Measurements from ENCODE around the gene COL12A1. TPM values are rescaled to one million over a fixed set of nuclear protein-coding genes. Genes with fewer than 3 reads are reported as not detected.

Gene COL12A1
- total RNA-seq, 1 donor from 2014 or later: 1.3 TPM

DNA sequence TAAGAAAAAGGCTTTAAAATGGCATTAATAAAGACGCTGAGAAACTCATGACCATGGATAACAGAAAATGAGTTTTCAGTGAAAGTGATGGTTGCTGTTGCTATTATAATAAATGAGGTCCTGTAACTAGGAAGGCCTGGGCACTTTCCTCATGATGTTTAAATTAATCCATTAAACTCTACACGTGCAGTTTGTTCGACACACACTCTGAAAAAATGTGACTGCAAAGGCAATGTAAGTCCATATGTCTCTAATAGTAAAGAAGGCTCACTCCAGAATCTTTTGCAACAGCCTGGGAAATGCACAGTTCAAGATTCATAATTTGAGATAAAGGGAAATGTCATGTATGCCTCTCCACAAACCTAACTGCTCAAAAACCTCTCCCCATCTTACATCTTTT is 153.4 kb downstream of the COL12A1 start:
- H3K27ac ChIP-seq: no peak overlapping the region
- no peaks in the 10 kb centered on the region for H3K27me3 ChIP-seq
- TF ChIP-seq EZH2phosphoT487 (IDR thresholded peaks at IDR 0.05) (no peak), EZH2 (IDR thresholded peaks at IDR 0.05) (no peak)
- TF ChIP-seq, protein P1, sequence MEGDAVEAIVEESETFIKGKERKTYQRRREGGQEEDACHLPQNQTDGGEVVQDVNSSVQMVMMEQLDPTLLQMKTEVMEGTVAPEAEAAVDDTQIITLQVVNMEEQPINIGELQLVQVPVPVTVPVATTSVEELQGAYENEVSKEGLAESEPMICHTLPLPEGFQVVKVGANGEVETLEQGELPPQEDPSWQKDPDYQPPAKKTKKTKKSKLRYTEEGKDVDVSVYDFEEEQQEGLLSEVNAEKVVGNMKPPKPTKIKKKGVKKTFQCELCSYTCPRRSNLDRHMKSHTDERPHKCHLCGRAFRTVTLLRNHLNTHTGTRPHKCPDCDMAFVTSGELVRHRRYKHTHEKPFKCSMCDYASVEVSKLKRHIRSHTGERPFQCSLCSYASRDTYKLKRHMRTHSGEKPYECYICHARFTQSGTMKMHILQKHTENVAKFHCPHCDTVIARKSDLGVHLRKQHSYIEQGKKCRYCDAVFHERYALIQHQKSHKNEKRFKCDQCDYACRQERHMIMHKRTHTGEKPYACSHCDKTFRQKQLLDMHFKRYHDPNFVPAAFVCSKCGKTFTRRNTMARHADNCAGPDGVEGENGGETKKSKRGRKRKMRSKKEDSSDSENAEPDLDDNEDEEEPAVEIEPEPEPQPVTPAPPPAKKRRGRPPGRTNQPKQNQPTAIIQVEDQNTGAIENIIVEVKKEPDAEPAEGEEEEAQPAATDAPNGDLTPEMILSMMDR (IDR thresholded peaks at IDR 0.05): no peak
- no peaks in the 10 kb centered on the region for H3K9me3 ChIP-seq (ENCODE audit: low read depth)
- no peaks in the 10 kb centered on the region for H3K4me1 Mint-ChIP-seq
- no peaks in the 10 kb centered on the region for H3K36me3 Mint-ChIP-seq
- no peak overlapping the region for H3K4me3 Mint-ChIP-seq
- no peak overlapping the region for H3K4me3 ChIP-seq
- no peaks in the 10 kb centered on the region for H3K79me2 ChIP-seq (ENCODE audit: low read depth)
- no peak for DNase-seq (ENCODE audit: low spot score)
- no peaks in the 10 kb centered on the region for H3K4me1 ChIP-seq
- no peak overlapping the region for H3K27ac Mint-ChIP-seq
- H2AFZ ChIP-seq (replicated peaks): no peak overlapping the region
- no peak overlapping the region for H3K4me2 ChIP-seq
- H3K27me3 Mint-ChIP-seq (ENCODE audit: insufficient read depth, low read depth): peaks cover 2% of the 10 kb centered on the region
- H3F3A ChIP-seq (ENCODE audit: low read depth): no peaks in the 10 kb centered on the region
- no peak overlapping the region for H3K9ac ChIP-seq
- H3K9me3 Mint-ChIP-seq: peaks cover 3% of the 10 kb centered on the region
- no peaks in the 10 kb centered on the region for H3K36me3 ChIP-seq
- no peaks in the 10 kb centered on the region for H4K20me1 ChIP-seq (ENCODE audit: low read depth)

GRCh38 chr6:75049308-75049707 is 156.5 kb downstream of the COL12A1 start:
- no peaks in the 10 kb centered on the region for H3K36me3 ChIP-seq
- H3K4me2 ChIP-seq: no peak overlapping the region
- TF ChIP-seq EZH2 (IDR thresholded peaks at IDR 0.05): no peak
- TF ChIP-seq EZH2phosphoT487 (IDR thresholded peaks at IDR 0.05): no peak
- TF ChIP-seq, protein P1 (IDR thresholded peaks at IDR 0.05): no peak
- Mint-ChIP-seq H3K9me3 (peaks cover 7% of the 10 kb centered on the region), H3K27ac (no peak overlapping the region), H3K27me3 (ENCODE audit: insufficient read depth, low read depth) (peaks cover 2% of the 10 kb centered on the region), H3K4me1 (no peaks in the 10 kb centered on the region), H3K4me3 (no peak overlapping the region), H3K36me3 (no peaks in the 10 kb centered on the region)
- H3K4me1 ChIP-seq: no peaks in the 10 kb centered on the region
- no peaks in the 10 kb centered on the region for H3F3A ChIP-seq (ENCODE audit: low read depth)
- no peak overlapping the region for H3K4me3 ChIP-seq
- no peaks in the 10 kb centered on the region for H3K27me3 ChIP-seq
- peaks cover 7% of the 10 kb centered on the region for H3K9me3 ChIP-seq (ENCODE audit: low read depth)
- no peaks in the 10 kb centered on the region for H3K79me2 ChIP-seq (ENCODE audit: low read depth)
- H4K20me1 ChIP-seq (ENCODE audit: low read depth): no peaks in the 10 kb centered on the region
- no peak overlapping the region for H3K27ac ChIP-seq
- H2AFZ ChIP-seq (replicated peaks): no peak overlapping the region
- no peak for DNase-seq (ENCODE audit: low spot score)
- no peak overlapping the region for H3K9ac ChIP-seq

DNA sequence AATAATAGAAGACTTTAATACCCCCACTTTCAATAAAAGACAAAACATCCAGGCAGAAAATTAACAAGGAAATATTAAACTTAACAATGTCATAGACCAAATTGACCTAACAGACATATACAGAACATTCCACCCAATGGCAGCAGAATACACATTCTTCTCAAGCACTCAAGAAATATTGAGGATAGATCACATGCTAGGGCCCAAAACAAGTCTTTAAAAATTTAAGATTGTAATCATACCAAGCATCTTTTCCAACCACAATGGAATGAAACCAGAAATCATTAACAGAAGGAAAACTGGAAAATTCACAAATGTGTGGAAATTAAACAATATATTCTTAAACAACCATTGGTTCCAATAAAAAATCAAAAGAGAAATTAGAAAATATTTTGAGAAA is 161.0 kb downstream of the COL12A1 start:
- no peaks in the 10 kb centered on the region for H3K27me3 ChIP-seq
- no peaks in the 10 kb centered on the region for H3K36me3 Mint-ChIP-seq
- no peak for DNase-seq (ENCODE audit: low spot score)

More for the DNA sequence above, 161.0 kb downstream of the COL12A1 start:
- H3K4me2 ChIP-seq: no peak overlapping the region
- H3K4me3 Mint-ChIP-seq: no peak overlapping the region
- no peak overlapping the region for H2AFZ ChIP-seq (replicated peaks)
- no peaks in the 10 kb centered on the region for H4K20me1 ChIP-seq (ENCODE audit: low read depth)
- H3K4me1 ChIP-seq: no peaks in the 10 kb centered on the region
- no peak overlapping the region for H3K4me3 ChIP-seq
- no peaks in the 10 kb centered on the region for H3K36me3 ChIP-seq
- H3K27me3 Mint-ChIP-seq (ENCODE audit: insufficient read depth, low read depth): no peaks in the 10 kb centered on the region
- no peak overlapping the region for H3K27ac ChIP-seq
- no peaks in the 10 kb centered on the region for H3K79me2 ChIP-seq (ENCODE audit: low read depth)
- no peaks in the 10 kb centered on the region for H3F3A ChIP-seq (ENCODE audit: low read depth)
- no peaks in the 10 kb centered on the region for H3K4me1 Mint-ChIP-seq
- no peak overlapping the region for H3K27ac Mint-ChIP-seq
- peaks cover 10% of the 10 kb centered on the region for H3K9me3 Mint-ChIP-seq
- peaks cover 7% of the 10 kb centered on the region for H3K9me3 ChIP-seq (ENCODE audit: low read depth)
- TF ChIP-seq, protein P1 (IDR thresholded peaks at IDR 0.05): no peak
- TF ChIP-seq EZH2phosphoT487 (IDR thresholded peaks at IDR 0.05) (no peak), EZH2 (IDR thresholded peaks at IDR 0.05) (no peak)
- H3K9ac ChIP-seq: no peak overlapping the region
